Measurements from ENCODE around the gene SLC6A16.
"Not testable (repeated sequence)": the region's sequence is repeated elsewhere in the genome, so short reads cannot be mapped to it uniquely, and the experiment has no call there.

SLC6A16 gene

DNA sequence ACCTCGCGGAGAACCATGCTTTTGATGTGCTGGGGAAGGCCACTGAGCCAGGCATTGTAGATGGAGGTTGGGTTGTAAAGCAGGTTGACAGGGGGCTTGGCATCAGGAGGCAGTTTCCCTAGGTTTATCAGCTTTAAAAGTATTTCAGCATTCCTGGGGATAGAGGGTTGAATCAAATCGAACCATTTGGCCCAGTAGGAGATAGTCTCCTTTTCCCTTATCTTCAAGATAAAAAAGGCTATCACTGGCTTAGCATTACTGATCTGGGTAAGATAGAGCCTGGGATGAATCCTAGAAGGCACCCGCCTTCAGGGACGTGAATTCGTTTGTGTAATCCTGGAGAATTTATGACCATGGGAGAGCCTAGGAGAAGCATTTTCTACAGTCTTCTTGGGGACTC, 30.6 kb downstream of the SLC6A16 start:
- H2BK12ac ChIP-seq (ENCODE audit: low read length in 2 of 2): no peak overlapping the region
- H3K23ac ChIP-seq (ENCODE audit: low read length in 2 of 2): no peak overlapping the region
- H3K9me3 ChIP-seq (ENCODE audit: control insufficient read depth, low read length): no peaks in the 10 kb centered on the region
- H2BK120ac ChIP-seq (ENCODE audit: low read depth, low read length): no peak overlapping the region
- no peak overlapping the region for H3K4me3 ChIP-seq (ENCODE audit: insufficient read depth in 1 of 2, low read depth in 1 of 2, low read length in 2 of 2)
- H3K14ac ChIP-seq (ENCODE audit: low read length in 2 of 2): no peak overlapping the region
- peaks cover 0 to 11% of the 10 kb centered on the region in 2 experiments for H3K36me3 ChIP-seq (ENCODE audit: control insufficient read depth in 1 of 2, insufficient read depth in 2 of 2, low read depth in 1 of 2, low read length in 2 of 2)
- no peak overlapping the region for H3K9ac ChIP-seq (ENCODE audit: low read length)
- no peak overlapping the region for H2AK5ac ChIP-seq (ENCODE audit: low read length, severe bottlenecking)
- DNase-seq: no peak
- no peaks in the 10 kb centered on the region for H3K79me1 ChIP-seq (replicated peaks; ENCODE audit: low read length, poor library complexity, severe bottlenecking)
- peaks cover 0 to 6% of the 10 kb centered on the region in 2 experiments for H3K27me3 ChIP-seq (ENCODE audit: control insufficient read depth in 1 of 2, insufficient read depth in 1 of 2, low read length in 2 of 2)
- no peak overlapping the region for H3K18ac ChIP-seq (ENCODE audit: low read depth in 1 of 2, low read length in 2 of 2)
- no peak overlapping the region for H3K27ac ChIP-seq (ENCODE audit: low read length, poor library complexity, severe bottlenecking)
- no peak overlapping the region for H3K4me2 ChIP-seq (ENCODE audit: low read length, poor library complexity, severe bottlenecking)
- no peak overlapping the region for H2BK5ac ChIP-seq (ENCODE audit: low read depth, low read length, poor library complexity, severe bottlenecking)
- H3K4me1 ChIP-seq (ENCODE audit: control insufficient read depth, insufficient read depth, low read depth, low read length): no peaks in the 10 kb centered on the region
- H3K4ac ChIP-seq (ENCODE audit: low read depth in 1 of 2, low read length in 2 of 2): no peak overlapping the region
- H2BK15ac ChIP-seq (ENCODE audit: low read depth, poor library complexity, severe bottlenecking): no peak overlapping the region
- H4K8ac ChIP-seq (ENCODE audit: low read length): no peak overlapping the region
- no peak overlapping the region for H2AFZ ChIP-seq (ENCODE audit: low read depth, low read length)
- H4K91ac ChIP-seq (ENCODE audit: low read length): no peak overlapping the region
- WGBS: 64% methylated on average over 5 of the region's 6 CpGs

- 92% methylated on average over 3 of the region's 3 CpGs for WGBS
- H3K4me3 ChIP-seq (ENCODE audit: insufficient read depth in 1 of 2, low read depth in 1 of 2, low read length in 2 of 2): no peak overlapping the region
Observed at GRCh38 chr19:49290517-49290916, 34.5 kb downstream of the SLC6A16 start.

DNA sequence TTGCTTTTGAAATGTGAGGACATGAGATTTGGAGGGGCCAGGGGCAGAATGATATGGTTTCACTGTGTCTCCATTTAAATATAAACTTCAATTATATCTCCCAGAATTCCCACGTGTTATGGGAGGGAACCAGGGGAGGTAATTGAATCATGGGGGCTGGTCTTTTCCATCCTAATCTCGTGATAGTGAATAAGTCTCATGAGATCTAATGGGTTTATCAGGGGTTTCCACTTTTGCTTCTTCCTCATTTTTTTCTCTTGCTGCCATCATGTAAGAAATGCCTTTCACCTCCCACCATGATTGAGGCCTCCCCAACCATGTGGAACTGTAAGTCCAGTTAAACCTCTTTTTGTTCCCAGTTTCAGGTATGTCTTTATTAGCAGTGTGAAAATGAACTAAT, 35.7 kb downstream of the SLC6A16 start:
- H2BK120ac ChIP-seq (ENCODE audit: low read depth, low read length); H4K8ac ChIP-seq (ENCODE audit: low read length); H3K23ac ChIP-seq (ENCODE audit: low read length in 2 of 2); H3K4ac ChIP-seq (ENCODE audit: low read depth in 1 of 2, low read length in 2 of 2); H2BK12ac ChIP-seq (ENCODE audit: low read length in 2 of 2); H3K79me1 ChIP-seq (replicated peaks; ENCODE audit: low read length, poor library complexity, severe bottlenecking); H3K9me3 ChIP-seq (ENCODE audit: control insufficient read depth, low read length); H3K4me2 ChIP-seq (ENCODE audit: low read length, poor library complexity, severe bottlenecking); H3K4me3 ChIP-seq (ENCODE audit: insufficient read depth in 1 of 2, low read depth in 1 of 2, low read length in 2 of 2); H4K91ac ChIP-seq (ENCODE audit: low read length); H3K18ac ChIP-seq (ENCODE audit: low read depth in 1 of 2, low read length in 2 of 2); H3K9ac ChIP-seq (ENCODE audit: low read length); H2BK15ac ChIP-seq (ENCODE audit: low read depth, poor library complexity, severe bottlenecking); H3K27ac ChIP-seq (ENCODE audit: low read length, poor library complexity, severe bottlenecking); H3K14ac ChIP-seq (ENCODE audit: low read length in 2 of 2); H2AK5ac ChIP-seq (ENCODE audit: low read length, severe bottlenecking); H2AFZ ChIP-seq (ENCODE audit: low read depth, low read length); DNase-seq; H3K4me1 ChIP-seq (ENCODE audit: control insufficient read depth, insufficient read depth, low read depth, low read length); H2BK5ac ChIP-seq (ENCODE audit: low read depth, low read length, poor library complexity, severe bottlenecking): not testable (repeated sequence)
- H3K36me3 ChIP-seq (ENCODE audit: control insufficient read depth in 1 of 2, insufficient read depth in 2 of 2, low read depth in 1 of 2, low read length in 2 of 2): peaks cover 0 to 14% of the 10 kb centered on the region in 2 experiments
- H3K27me3 ChIP-seq (ENCODE audit: control insufficient read depth in 1 of 2, insufficient read depth in 1 of 2, low read length in 2 of 2): peaks cover 11 to 14% of the 10 kb centered on the region in 2 experiments
- WGBS: 36% methylated on average over 1 of the region's 2 CpGs

More at GRCh38 chr19:49290517-49290916, 34.5 kb downstream of the SLC6A16 start:
- Histone ChIP-seq H2BK5ac (ENCODE audit: low read depth, low read length, poor library complexity, severe bottlenecking) (no peak overlapping the region), H3K79me1 (replicated peaks; ENCODE audit: low read length, poor library complexity, severe bottlenecking) (no peaks in the 10 kb centered on the region), H2BK120ac (ENCODE audit: low read depth, low read length) (no peak overlapping the region), H2BK12ac (ENCODE audit: low read length in 2 of 2) (no peak overlapping the region), H3K4ac (ENCODE audit: low read depth in 1 of 2, low read length in 2 of 2) (no peak overlapping the region), H3K27me3 (ENCODE audit: control insufficient read depth in 1 of 2, insufficient read depth in 1 of 2, low read length in 2 of 2) (peaks cover 11 to 12% of the 10 kb centered on the region in 2 experiments), H3K4me2 (ENCODE audit: low read length, poor library complexity, severe bottlenecking) (no peak overlapping the region), H4K8ac (ENCODE audit: low read length) (no peak overlapping the region), H2AK5ac (ENCODE audit: low read length, severe bottlenecking) (no peak overlapping the region), H3K23ac (ENCODE audit: low read length in 2 of 2) (no peak overlapping the region), H3K18ac (ENCODE audit: low read depth in 1 of 2, low read length in 2 of 2) (no peak overlapping the region), H2AFZ (ENCODE audit: low read depth, low read length) (no peak overlapping the region), H3K36me3 (ENCODE audit: control insufficient read depth in 1 of 2, insufficient read depth in 2 of 2, low read depth in 1 of 2, low read length in 2 of 2) (peaks cover 0 to 14% of the 10 kb centered on the region in 2 experiments), H3K9me3 (ENCODE audit: control insufficient read depth, low read length) (no peaks in the 10 kb centered on the region), H3K9ac (ENCODE audit: low read length) (no peak overlapping the region), H4K91ac (ENCODE audit: low read length) (no peak overlapping the region), H2BK15ac (ENCODE audit: low read depth, poor library complexity, severe bottlenecking) (no peak overlapping the region), H3K27ac (ENCODE audit: low read length, poor library complexity, severe bottlenecking) (no peak overlapping the region), H3K4me1 (ENCODE audit: control insufficient read depth, insufficient read depth, low read depth, low read length) (no peaks in the 10 kb centered on the region), H3K14ac (ENCODE audit: low read length in 2 of 2) (no peak overlapping the region)
- DNase-seq: no peak

- H3K4me1 ChIP-seq (ENCODE audit: control insufficient read depth, insufficient read depth, low read depth, low read length); DNase-seq; H3K27ac ChIP-seq (ENCODE audit: low read length, poor library complexity, severe bottlenecking); H3K4ac ChIP-seq (ENCODE audit: low read depth in 1 of 2, low read length in 2 of 2); H3K4me2 ChIP-seq (ENCODE audit: low read length, poor library complexity, severe bottlenecking); H3K23ac ChIP-seq (ENCODE audit: low read length in 2 of 2); H2AFZ ChIP-seq (ENCODE audit: low read depth, low read length); H2BK15ac ChIP-seq (ENCODE audit: low read depth, poor library complexity, severe bottlenecking); H4K8ac ChIP-seq (ENCODE audit: low read length); H3K9ac ChIP-seq (ENCODE audit: low read length); H2BK120ac ChIP-seq (ENCODE audit: low read depth, low read length); H3K14ac ChIP-seq (ENCODE audit: low read length in 2 of 2); H3K9me3 ChIP-seq (ENCODE audit: control insufficient read depth, low read length); H3K79me1 ChIP-seq (replicated peaks; ENCODE audit: low read length, poor library complexity, severe bottlenecking); H2BK12ac ChIP-seq (ENCODE audit: low read length in 2 of 2); H3K36me3 ChIP-seq (ENCODE audit: control insufficient read depth in 1 of 2, insufficient read depth in 2 of 2, low read depth in 1 of 2, low read length in 2 of 2); H3K4me3 ChIP-seq (ENCODE audit: insufficient read depth in 1 of 2, low read depth in 1 of 2, low read length in 2 of 2); H2AK5ac ChIP-seq (ENCODE audit: low read length, severe bottlenecking); H4K91ac ChIP-seq (ENCODE audit: low read length); H3K18ac ChIP-seq (ENCODE audit: low read depth in 1 of 2, low read length in 2 of 2); H2BK5ac ChIP-seq (ENCODE audit: low read depth, low read length, poor library complexity, severe bottlenecking): not testable (repeated sequence)
- 95% methylated on average over 4 of the region's 4 CpGs for WGBS
- peaks cover 11 to 14% of the 10 kb centered on the region in 2 experiments for H3K27me3 ChIP-seq (ENCODE audit: control insufficient read depth in 1 of 2, insufficient read depth in 1 of 2, low read length in 2 of 2)
Observed at GRCh38 chr19:49288205-49288604, 36.8 kb downstream of the SLC6A16 start.
